MM.1S (cell line): ENCODE data around the gene GTF2IRD2.
"Not testable (repeated sequence)": the region's sequence is repeated elsewhere in the genome, so short reads cannot be mapped to it uniquely, and the experiment has no call there.

Experiments used
- CTCF ChIP-seq: fragments of 300-600 bp; sonication (generic); IDR thresholded peaks from 2 replicates; pipeline ENCODE4 v1.5.1; 2016; ENCODE audit warnings: antibody characterized with exemption, low read length, mixed read lengths
- EZH2 ChIP-seq: fragments of 300-600 bp; sonication (generic); optimal IDR thresholded peaks from 2 replicates; pipeline ENCODE3; 2017; ENCODE audit warnings: low read depth, mild to moderate bottlenecking, antibody characterized with exemption, low read length, mixed read lengths
- EZH2phosphoT487 ChIP-seq: fragments of 300-600 bp; sonication (generic); IDR thresholded peaks from 2 replicates; pipeline ENCODE4 v1.6.1; 2018; ENCODE audit warnings: antibody characterized with exemption, low read length

- TF ChIP-seq CTCF, EZH2phosphoT487, EZH2: not testable (repeated sequence)
Measured at GRCh38 chr7:74753921-74754482, 97.4 kb downstream of the GTF2IRD2 start.
